Neural cell (in vitro differentiated cells): Measurements from ENCODE around the gene RUNDC3A. TPM values are rescaled to one million over a fixed set of nuclear protein-coding genes. Genes with fewer than 3 reads are reported as not detected.

Source experiments
- H2AFZ ChIP-seq: fragments of 200-600, 300-800 bp; sonication (generic), shearing (Covaris generic); 2 replicates; pipeline ENCODE4 v1.6.0; 2014; ENCODE audit warnings: low read depth, mild to moderate bottlenecking, antibody characterized with exemption, low read length, moderate library complexity
- H3F3A ChIP-seq: fragments of 200-600 bp; shearing (Covaris generic); 2 replicates; pipeline ENCODE4 v1.6.1; 2016; ENCODE audit warnings: mild to moderate bottlenecking, moderate library complexity, mixed read lengths, antibody characterized with exemption, low read length; ENCODE audit not compliant: insufficient read depth, poor library complexity, severe bottlenecking
- H3K27ac ChIP-seq: fragments of 200-600, 300-800 bp; sonication (generic), shearing (Covaris generic); 2 replicates; pipeline ENCODE4 v1.5.1; 2014; ENCODE audit warnings: mild to moderate bottlenecking, low read length, moderate library complexity
- H3K27me3 ChIP-seq: fragments of 300-800, 200-600 bp; sonication (generic), shearing (Covaris generic); 2 replicates; pipeline ENCODE4 v1.6.0; 2014; ENCODE audit warnings: mild to moderate bottlenecking, low read depth, low read length, moderate library complexity; ENCODE audit not compliant: insufficient read depth
- H3K36me3 ChIP-seq: fragments of 300-800, 200-600 bp; sonication (generic), shearing (Covaris generic); 2 replicates; pipeline ENCODE4 v1.5.1; 2014; ENCODE audit warnings: mild to moderate bottlenecking, antibody characterized with exemption, low read length, moderate library complexity; ENCODE audit not compliant: insufficient read depth
- H3K4me2 ChIP-seq: fragments of 300-800, 200-600 bp; sonication (generic), shearing (Covaris generic); 2 replicates; pipeline ENCODE4 v1.6.0; 2014; ENCODE audit warnings: mild to moderate bottlenecking, low read length
- H3K4me3 ChIP-seq: fragments of 300-800, 200-600 bp; sonication (generic), shearing (Covaris generic); 2 replicates; pipeline ENCODE4 v1.5.1; 2014; ENCODE audit warnings: mild to moderate bottlenecking, low read length, moderate library complexity
- H3K79me2 ChIP-seq: fragments of 200-600 bp; shearing (Covaris generic); replicated peaks from 2 replicates; pipeline ENCODE4 v1.6.0; 2014; ENCODE audit warnings: mild to moderate bottlenecking, low read length, moderate library complexity; ENCODE audit not compliant: insufficient read depth
- H3K9ac ChIP-seq: fragments of 300-800, 200-600 bp; sonication (generic), shearing (Covaris generic); 2 replicates; pipeline ENCODE4 v1.6.1; 2016; ENCODE audit warnings: mild to moderate bottlenecking, low read length, mixed read lengths
- H3K9me2 ChIP-seq: fragments of 200-600 bp; shearing (Covaris generic); 2 replicates; pipeline ENCODE4 v1.6.1; 2016; ENCODE audit warnings: mild to moderate bottlenecking, low read length, mixed read lengths; ENCODE audit not compliant: insufficient read depth
- H3K9me3 ChIP-seq: fragments of 200-600, 300-800 bp; sonication (generic), shearing (Covaris generic); 2 replicates; pipeline ENCODE4 v1.6.1; 2016; ENCODE audit warnings: mild to moderate bottlenecking, mixed run types, low read length, moderate library complexity, mixed read lengths
- H4K20me1 ChIP-seq: fragments of 200-600 bp; shearing (Covaris generic); 2 replicates; pipeline ENCODE4 v1.6.1; 2016; ENCODE audit warnings: mild to moderate bottlenecking, mixed run types; ENCODE audit not compliant: insufficient read depth
- CTCF ChIP-seq: fragments of 450-650 bp; IDR thresholded peaks from 2 replicates; pipeline ENCODE4 v1.5.1; 2014; ENCODE audit warnings: antibody characterized with exemption, mild to moderate bottlenecking, moderate library complexity; ENCODE audit not compliant: poor library complexity, severe bottlenecking
- EP300 ChIP-seq: fragments of 450-650 bp; conservative IDR thresholded peaks from 2 replicates; pipeline ENCODE4 v1.6.1; 2014; ENCODE audit warnings: antibody characterized with exemption, mild to moderate bottlenecking, moderate library complexity; ENCODE audit not compliant: poor library complexity, severe bottlenecking
- EZH2 ChIP-seq: fragments of 200-600, 300-800 bp; shearing (Covaris generic), sonication (generic); IDR thresholded peaks from 2 replicates; pipeline ENCODE4 v1.6.1; 2014; ENCODE audit warnings: antibody characterized with exemption, low read length, borderline replicate concordance, mild to moderate bottlenecking; ENCODE audit not compliant: insufficient read depth, poor library complexity, severe bottlenecking
- MXI1 ChIP-seq: fragments of 450-650 bp; conservative IDR thresholded peaks from 2 replicates; pipeline ENCODE4 v1.6.1; 2014; ENCODE audit warnings: antibody characterized with exemption, mild to moderate bottlenecking; ENCODE audit not compliant: poor library complexity, severe bottlenecking
- POLR2AphosphoS5 ChIP-seq: IDR thresholded peaks from 2 replicates; pipeline ENCODE4 v1.6.1; 2012
- RAD21 ChIP-seq: fragments of 450-650 bp; conservative IDR thresholded peaks from 2 replicates; pipeline ENCODE4 v1.6.1; 2014; ENCODE audit warnings: antibody characterized with exemption, mild to moderate bottlenecking, moderate library complexity
- REST ChIP-seq: IDR thresholded peaks from 2 replicates; pipeline ENCODE4 v1.6.1; 2012; ENCODE audit warnings: borderline replicate concordance
- SMC3 ChIP-seq: fragments of 450-650 bp; conservative IDR thresholded peaks from 2 replicates; pipeline ENCODE4 v1.6.1; 2014; ENCODE audit warnings: antibody characterized with exemption, mild to moderate bottlenecking, moderate library complexity; ENCODE audit not compliant: poor library complexity
- TAF1 ChIP-seq: IDR thresholded peaks from 2 replicates; pipeline ENCODE4 v1.6.1; 2012; ENCODE audit warnings: low read depth
- polyA plus RNA-seq: library from polyadenylated mRNA; depleted of rRNA; stranded (reverse); fragments of >200 nt; gene quantifications from 2 replicates; pipeline ENCODE4 v1.2.3, GENCODE V29; 2014

The RUNDC3A gene
- polyA plus RNA-seq, 1 donor from 2014 or later, result 279 TPM

GRCh38 chr17:44283344-44284023 is 24.9 kb upstream of the RUNDC3A start:
- no peak for TF ChIP-seq EZH2
- no peak for TF ChIP-seq CTCF
- no peak overlapping the region for H3K27ac ChIP-seq
- no peaks in the 10 kb centered on the region for H3K36me3 ChIP-seq
- no peak overlapping the region for H3K4me3 ChIP-seq
- H2AFZ ChIP-seq, result no peak overlapping the region
- no peaks in the 10 kb centered on the region for H3F3A ChIP-seq
- no peaks in the 10 kb centered on the region for H3K9me3 ChIP-seq
- no peaks in the 10 kb centered on the region for H3K27me3 ChIP-seq
- no peak overlapping the region for H3K4me2 ChIP-seq
- no peaks in the 10 kb centered on the region for H3K9me2 ChIP-seq
- H3K9ac ChIP-seq, result no peak overlapping the region
- no peaks in the 10 kb centered on the region for H4K20me1 ChIP-seq
- no peaks in the 10 kb centered on the region for H3K79me2 ChIP-seq

- Histone ChIP-seq H3K4me2 (no peak overlapping the region), H2AFZ (no peak overlapping the region), H3K79me2 (no peaks in the 10 kb centered on the region), H3K9me3 (no peaks in the 10 kb centered on the region), H3K36me3 (no peaks in the 10 kb centered on the region), H3K4me3 (no peak overlapping the region), H3K9ac (no peak overlapping the region), H3K27ac (no peak overlapping the region), H3K27me3 (no peaks in the 10 kb centered on the region), H4K20me1 (no peaks in the 10 kb centered on the region), H3F3A (no peaks in the 10 kb centered on the region), H3K9me2 (no peaks in the 10 kb centered on the region)
- TF ChIP-seq MXI1, result no peak
- TF ChIP-seq POLR2AphosphoS5, result no peak
- TF ChIP-seq EZH2, result no peak
- TF ChIP-seq CTCF, result no peak
- no peak for TF ChIP-seq RAD21
- TF ChIP-seq TAF1, result no peak
- TF ChIP-seq REST, result no peak
- TF ChIP-seq EP300, result no peak
- no peak for TF ChIP-seq SMC3
These were observed 24.4 kb upstream of the RUNDC3A start for GRCh38 chr17:44284024-44284400.
